ENCODE data around the gene PDE4B.
"Not testable (repeated sequence)": the region's sequence is repeated elsewhere in the genome, so short reads cannot be mapped to it uniquely, and the experiment has no call there.

PDE4B gene

DNA sequence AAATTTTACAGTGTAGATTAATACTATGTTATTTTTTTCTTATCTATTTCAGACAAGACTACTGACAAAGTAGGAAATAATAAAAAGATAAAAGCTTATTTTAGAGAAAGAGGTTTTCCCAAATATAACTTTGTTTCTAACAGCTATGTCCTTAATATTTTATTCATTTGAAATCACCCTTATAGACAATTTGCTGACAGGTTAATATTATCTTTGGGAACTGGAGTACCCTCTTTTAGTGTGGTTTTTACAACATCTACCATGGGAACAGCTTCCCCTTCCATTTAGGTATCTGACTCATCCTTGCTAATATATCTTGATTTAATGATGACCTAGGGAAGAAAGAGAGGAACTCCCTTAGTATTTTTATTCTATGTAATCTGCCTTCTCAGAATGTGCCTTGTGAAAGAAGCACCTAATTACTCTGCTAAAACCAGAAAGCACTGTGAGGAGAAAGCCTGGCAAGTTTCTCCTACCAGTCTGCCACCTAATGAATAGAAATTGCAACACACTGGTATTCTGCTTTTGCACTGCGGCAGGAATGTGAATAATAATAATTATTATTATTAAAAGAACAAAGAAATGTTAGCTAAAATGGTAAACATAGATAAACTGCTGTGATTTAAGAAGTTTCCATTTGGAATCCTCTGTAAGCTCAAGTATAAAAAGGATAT is 192.8 kb downstream of the PDE4B start:
- in situ Hi-C loops (cut with HindIII; ENCODE audit: low sequenced_read_pairs), result loop anchor here (5.0 kb wide), 1 partner anchor 52 kb away; no protein-coding TSS in a partner anchor

DNA sequence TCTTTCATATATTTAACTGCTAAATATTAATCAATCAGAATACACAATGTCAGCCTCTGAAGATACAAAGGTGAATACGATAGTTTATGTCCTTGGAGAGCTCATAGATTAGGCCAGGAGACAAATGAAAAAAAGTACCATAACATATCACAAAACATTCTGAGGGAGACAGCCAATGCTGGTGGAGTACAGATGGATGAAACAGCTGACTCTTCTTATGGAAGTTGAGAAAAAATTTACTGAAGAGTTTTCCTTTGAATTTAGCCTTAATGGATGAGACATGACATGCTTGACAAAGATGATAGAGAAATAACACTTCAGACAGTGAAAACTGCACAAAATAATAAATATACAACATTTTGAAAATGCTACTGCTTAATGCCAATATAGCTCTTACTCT is 193.5 kb downstream of the PDE4B start:
- in situ Hi-C loops (cut with HindIII; ENCODE audit: low sequenced_read_pairs), result loop anchor here (5.0 kb wide), 1 partner anchor 51 kb away; no protein-coding TSS in a partner anchor

DNA sequence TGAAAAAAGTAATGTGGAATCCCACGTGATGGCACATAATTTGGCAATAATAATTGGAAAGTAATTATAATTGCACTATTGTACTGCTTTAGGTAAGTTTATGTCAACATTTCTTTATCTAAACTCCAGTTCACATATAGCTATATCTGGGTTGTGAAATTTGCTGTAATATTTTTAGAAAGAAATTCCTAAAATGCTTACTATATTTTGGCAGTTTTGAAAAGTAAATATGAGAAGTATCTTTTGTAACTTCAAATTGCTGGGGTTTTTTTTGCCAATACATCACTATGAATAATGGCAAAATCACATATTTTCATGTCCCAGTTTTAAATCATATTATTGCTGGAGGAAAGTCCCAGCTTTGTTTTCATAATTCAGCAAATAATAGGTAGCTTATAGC is 197.5 kb downstream of the PDE4B start:
- in situ Hi-C loops (cut with HindIII; ENCODE audit: low sequenced_read_pairs), result no loop called here

DNA sequence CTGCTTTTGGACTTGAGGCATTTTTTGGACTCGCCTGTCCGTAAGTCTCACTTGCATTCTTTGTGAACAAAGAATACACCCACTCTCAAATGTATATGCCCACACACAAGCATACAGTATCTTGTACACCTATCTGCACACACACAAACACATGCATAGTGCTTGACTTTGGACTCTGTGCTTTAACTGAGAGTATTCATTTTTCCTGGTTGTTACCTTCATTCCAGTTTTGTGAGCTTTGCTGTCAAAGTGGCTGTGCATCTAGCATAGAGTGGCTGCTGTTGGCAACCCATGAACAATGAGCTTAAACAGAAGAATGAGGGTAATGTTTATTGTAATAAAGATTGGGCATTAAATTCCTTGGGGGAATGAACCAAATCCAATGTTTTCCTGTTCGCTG is 199.0 kb downstream of the PDE4B start:
- in situ Hi-C loops (cut with HindIII; ENCODE audit: low sequenced_read_pairs), result no loop called here

DNA sequence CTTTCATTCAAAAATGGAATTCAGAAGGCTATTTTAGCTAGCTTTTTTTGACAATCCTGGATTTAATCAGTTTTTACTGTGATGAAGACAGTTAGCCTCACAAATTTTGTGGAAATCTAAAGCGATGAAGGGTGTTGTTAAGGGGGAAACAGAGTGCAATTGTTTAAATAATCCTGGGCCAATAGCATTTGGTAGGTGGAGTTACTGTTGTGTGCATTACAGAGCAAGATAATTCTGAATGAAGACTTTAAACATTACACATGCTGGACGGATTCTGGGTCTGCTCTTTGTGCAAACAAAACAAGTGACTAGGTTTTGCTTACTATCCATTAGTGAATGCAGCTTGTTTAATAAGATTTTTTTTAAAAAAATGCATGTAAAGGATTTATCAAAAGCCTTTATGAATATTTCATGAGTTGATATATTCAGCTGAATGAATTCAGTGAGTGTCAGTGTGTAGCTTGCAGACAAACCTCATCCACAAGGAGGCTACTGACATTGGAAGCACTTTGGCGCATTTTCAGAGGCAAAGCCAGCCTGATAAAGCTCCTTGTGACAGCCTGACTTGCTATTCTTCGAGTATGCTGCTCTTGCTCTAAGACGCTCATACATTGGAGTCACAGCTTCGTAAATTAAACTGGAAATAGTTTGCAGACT is 199.6 kb downstream of the PDE4B start:
- in situ Hi-C loops (cut with HindIII; ENCODE audit: low sequenced_read_pairs), result no loop called here

DNA sequence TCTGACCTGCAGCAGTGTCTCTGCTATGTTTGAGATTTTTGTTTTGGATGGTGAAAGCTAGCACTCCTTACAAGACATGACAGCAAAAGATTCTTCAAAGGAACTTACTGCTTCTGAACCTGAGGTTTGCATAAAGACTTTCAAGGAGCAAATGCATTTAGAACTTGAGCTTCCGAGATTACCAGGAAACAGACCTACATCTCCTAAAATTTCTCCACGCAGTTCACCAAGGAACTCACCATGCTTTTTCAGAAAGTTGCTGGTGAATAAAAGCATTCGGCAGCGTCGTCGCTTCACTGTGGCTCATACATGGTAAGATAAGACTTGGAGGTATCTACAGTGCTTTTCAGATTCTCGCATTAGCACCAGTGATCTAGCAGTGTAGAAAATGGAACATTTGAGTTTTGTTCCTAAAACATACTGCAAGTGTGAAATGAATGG is 200.2 kb downstream of the PDE4B start:
- in situ Hi-C loops (cut with HindIII; ENCODE audit: low sequenced_read_pairs), result no loop called here

DNA sequence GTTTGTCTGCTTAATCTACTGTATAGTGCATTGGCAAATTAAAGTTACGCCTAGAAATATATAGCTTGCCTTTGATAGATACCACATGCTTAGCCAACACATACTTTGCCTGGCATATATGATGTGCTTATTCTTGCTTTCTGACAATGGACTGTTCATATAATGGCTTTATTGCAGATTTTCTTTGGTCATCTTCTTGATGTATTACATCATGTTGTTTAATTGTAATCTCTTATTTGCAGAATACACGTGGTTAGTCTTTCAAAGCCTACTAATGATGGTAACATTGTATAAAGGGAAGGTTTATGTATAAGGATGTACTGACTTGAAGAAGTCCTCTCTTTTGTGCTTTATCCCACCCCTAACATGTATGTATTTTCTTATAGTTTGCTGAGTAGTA is 201.5 kb downstream of the PDE4B start:
- in situ Hi-C loops (cut with HindIII; ENCODE audit: low sequenced_read_pairs), result no loop called here

DNA sequence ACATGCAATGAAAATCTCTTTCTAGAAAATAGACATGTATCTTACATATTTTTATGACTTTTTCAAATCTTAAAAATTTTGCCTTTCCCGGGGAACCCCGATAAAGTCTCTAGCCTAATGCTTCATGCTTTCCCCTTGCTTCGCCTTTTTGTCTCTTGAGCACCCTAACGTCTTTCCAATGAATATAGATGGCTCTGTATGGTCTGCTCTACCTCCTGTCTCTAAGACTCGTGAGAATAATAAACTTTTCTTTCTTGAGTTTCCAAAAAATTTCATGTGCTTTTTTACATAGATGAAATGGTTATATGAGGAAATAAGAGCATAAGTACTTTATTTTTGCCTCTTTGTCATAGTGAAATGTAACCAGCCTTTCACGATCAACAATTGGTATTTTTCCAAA is 202.6 kb downstream of the PDE4B start:
- in situ Hi-C loops (cut with HindIII; ENCODE audit: low sequenced_read_pairs), result no loop called here

DNA sequence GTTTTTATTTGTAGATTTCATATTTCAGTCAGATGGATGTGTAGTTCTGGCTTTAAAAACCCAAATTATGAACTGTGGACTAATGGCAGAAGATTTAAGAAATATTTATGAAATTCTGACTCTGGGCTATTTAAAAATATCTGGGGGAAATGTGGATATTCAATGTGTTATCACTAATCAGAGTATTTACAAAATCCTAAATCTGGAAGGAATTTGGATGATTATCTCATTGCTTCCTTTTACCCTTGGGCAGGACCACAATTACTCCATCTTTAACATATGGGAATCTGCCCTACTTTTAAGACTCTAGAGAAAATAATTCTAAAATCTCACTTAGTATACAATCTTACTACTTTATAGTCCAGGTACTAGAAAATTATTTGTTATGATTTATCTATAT is 203.2 kb downstream of the PDE4B start:
- in situ Hi-C loops (cut with HindIII; ENCODE audit: low sequenced_read_pairs), result no loop called here

DNA sequence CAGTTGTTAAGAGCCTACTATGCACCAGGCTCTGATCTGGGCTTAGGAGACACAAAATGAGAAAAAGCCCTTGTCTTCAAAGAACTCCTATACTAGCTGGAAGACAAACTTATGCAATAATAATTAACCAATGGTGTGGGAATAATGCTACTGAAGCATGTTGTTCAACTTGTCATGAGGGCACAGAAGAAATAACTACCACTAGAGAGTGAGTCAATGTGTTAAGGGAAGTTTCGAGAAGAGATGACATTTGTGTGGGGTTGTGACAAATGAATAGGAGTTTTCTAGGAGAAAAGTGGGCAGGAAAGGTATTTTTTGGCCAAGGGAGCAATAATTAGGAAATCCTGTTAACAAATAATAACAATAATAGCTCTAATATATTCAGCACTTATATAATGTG is 205.0 kb downstream of the PDE4B start:
- in situ Hi-C loops (cut with HindIII; ENCODE audit: low sequenced_read_pairs), result no loop called here

DNA sequence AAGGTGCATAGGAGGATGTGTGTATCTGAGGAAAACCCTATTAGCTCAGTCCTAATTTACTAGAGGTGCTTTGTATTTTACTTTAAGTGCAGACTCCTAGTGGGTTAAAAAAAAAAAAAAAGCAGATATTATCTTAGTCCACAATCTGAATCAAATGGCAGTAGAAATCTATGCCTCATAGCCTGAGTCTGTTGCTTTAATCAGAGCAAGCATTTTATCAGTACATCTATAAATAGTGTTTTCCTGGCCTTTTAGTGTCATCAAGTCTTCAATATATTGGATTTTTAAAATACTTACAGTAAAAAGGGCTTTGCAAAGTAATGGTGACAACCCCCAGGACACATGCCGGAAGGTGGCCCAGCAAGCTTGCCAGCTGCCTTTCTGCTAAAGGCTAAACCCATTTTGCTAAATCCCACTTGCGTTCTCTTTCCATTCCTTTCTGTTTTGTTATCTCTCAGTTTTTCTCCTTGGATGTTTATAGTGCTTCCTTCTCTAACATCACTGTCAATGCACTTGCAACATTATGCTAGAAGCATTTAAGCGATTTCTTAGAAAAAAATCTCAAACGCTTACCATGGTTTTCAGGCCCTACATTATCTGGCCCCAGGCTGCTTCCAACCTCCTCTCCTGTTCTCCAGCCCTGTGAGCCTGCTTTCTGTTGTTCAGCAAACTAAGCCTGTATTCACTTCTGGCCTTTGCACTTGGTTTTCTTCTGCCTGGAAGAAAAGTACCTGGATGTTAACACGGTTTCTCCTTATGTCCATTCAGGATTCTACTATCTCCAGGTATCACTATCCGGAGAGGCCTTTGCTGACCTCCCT is 206.3 kb downstream of the PDE4B start:
- in situ Hi-C loops (cut with HindIII; ENCODE audit: low sequenced_read_pairs), result no loop called here

DNA sequence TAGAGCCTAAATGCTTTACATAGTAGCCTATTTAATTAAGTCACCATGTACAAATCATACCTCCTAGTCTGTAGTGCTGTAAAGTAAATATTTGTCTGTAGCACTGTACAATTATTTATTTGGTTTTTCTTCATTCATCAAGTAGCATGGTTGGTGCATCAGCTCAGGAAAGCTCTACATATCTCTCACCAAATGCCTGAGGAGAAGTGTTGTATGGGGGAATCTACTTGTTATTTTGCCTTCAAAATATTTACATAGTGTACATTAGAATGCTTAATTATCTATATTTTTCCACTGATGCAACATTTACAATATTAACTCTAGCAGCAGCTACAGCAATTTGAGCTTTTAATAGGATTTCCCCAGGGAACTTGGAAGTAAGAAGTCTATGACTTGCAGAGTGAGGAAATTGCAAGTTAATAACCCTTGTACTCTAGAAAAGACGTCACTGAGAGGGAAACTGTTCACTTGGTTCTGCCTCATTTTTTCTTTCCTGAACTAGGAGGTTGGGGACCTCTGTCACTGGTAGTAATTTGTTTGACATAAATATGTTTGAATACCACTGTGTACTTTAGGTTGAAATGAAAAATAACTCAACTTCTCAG is 207.4 kb downstream of the PDE4B start:
- in situ Hi-C loops (cut with HindIII; ENCODE audit: low sequenced_read_pairs), result no loop called here

DNA sequence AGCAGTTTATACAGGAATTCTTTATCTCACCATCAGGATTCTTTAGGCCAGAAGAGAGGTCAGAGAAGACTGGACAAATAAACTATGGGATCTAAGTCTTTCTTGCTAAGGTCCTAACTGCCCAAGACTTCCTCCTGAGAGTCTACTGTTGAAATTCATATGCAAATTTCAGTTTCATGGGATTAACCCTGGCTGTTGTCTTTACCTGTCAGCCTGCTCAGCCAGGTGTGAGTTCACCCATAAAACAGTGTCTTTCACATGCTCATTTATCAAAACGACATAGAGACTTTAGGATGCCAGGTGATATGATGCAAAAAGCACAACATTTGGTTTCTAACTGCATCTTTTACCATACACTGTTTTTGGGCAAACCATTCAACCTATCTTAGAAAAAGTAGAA is 211.0 kb downstream of the PDE4B start:
- in situ Hi-C loops (cut with HindIII; ENCODE audit: low sequenced_read_pairs), result no loop called here

DNA sequence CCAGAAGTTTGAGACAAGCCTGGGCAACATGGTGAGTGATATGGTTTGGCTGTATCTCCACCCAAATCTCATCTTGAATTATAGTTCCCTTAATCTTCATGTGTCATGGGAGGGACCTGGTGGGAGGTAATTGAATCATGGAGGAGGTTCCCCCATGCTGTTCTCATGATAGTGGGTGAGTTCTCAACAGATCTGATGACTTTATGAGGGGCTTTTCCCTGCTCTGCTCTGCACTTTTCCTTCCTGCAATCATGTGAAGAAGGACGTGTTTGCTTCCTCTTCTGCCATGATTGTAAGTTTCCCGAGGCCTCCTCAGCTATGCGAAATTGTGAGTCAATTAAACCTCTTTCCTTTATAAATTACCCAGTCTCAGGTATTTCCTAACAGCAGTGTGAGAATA is 213.8 kb downstream of the PDE4B start:
- in situ Hi-C loops (cut with HindIII; ENCODE audit: low sequenced_read_pairs), result not testable (repeated sequence)

DNA sequence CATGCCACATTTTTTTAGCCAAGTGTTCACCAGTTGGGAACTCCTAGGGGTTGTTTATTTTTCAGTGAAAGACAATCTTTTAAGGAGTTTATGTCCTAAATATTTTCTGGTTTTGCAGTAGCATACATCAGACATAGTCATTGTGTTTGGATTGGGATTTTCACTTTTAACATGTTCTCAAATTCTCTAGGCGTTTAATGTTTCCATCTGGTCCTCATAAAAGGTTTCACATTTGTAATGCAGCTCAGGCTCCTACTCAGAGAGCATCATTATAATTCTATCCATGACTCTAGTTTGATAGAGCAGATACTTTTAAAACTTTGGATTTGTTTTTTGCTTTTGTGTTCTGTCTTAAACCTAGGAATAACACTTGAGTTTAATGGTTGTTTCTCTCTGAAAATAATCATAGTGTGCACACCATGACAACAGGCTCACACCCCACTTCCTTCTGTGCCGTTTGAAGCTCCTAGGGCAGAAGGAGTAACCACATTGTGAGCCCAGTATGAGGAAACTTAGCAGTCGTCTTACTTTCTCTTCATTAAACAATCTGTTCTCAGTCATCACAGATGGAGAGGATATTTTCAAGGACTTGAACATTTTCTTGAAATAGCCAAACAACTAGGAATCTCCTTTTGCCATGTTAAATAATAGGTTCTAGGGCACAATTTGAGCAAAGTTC is 219.6 kb downstream of the PDE4B start:
- in situ Hi-C loops (cut with HindIII; ENCODE audit: low sequenced_read_pairs), result no loop called here

DNA sequence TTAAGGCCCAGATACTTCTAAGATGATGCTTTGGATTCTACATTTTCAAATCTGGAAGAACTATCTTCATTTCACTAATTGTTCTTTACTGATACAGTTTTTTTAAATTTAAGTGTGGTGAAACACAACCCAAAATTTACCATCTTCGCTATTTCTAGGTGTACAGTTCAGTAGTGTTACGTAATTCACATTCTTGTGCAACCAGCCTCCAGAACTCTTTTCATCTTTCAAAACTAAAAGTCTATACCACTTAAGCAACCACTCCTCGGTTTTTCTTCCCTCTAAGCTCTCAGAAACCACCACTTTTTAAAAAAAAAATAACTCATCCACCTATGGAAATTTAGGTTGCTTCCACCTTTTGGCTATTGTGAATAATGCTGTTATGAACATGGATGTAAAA is 220.7 kb downstream of the PDE4B start:
- in situ Hi-C loops (cut with HindIII; ENCODE audit: low sequenced_read_pairs), result no loop called here

DNA sequence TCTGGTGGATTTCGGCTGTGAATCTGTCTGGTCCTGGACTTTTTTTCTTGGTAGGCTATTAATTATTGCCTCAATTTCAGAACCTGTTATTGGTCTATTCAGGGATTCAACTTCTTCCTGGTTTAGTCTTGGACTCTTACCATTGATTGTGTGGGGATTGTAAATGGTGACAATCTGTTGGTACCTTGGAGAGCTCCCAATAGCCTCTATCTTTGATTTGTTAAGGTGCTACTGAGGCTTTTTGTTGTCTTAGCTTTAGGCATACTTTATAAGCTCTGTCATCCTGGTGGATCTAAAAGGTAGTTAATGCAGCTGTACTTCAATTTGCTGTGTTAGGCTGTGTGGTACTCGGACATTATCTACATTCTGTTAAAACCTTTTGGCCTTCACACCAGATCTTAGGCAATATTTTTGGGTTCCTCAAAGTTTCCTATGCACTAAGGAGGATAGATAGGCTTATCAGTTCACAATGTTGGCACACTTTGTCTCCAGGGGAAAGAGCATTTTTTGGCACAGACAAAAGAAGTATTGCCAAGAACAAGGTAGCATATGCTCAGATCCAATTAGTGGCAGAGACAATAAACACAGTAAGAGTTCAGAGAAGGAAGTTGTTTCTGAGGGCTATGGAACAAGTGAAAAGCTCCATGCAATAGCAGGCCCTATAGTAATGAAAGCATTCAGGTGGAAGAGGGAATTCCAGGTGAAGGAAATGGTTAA is 230.4 kb downstream of the PDE4B start:
- in situ Hi-C loops (cut with HindIII; ENCODE audit: low sequenced_read_pairs), result no loop called here

DNA sequence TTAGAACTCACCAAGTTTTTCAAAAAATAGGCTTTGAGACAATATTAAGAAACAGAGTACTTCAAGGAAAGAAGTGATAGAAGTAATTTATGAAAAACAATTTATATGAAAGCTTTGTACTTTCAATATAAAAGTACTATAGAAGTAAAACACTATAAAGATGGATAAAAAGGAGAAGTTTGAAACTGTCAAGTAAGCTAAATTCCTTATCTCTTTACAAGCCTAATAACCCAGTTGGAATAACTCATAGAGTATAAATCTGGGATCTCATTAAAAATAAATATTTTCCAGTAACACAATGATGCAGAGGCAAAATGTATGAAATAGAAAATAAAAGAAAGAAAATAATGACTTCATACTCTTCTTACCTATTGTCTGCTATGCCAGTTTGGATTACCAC is 232.5 kb downstream of the PDE4B start:
- in situ Hi-C loops (cut with HindIII; ENCODE audit: low sequenced_read_pairs), result no loop called here

DNA sequence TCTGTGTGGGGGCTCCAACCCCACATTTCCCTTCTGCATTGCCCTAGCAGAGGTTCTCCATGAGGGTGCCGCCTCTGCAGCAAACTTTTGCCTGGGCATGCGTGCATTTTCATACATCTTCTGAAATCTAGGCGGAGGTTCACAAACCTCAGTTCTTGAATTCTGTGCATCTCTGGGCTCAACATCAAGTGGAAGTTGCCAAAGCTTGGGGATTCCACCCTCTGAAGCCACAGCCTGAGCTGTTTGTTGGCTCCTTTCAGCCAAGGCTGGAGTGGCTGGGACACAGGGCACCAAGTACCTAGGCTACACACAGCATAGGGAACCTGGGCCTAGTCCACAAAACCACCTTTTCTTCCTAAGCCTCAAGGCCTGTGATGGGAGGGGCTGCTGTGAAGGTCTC is 235.3 kb downstream of the PDE4B start:
- in situ Hi-C loops (cut with HindIII; ENCODE audit: low sequenced_read_pairs), result no loop called here

DNA sequence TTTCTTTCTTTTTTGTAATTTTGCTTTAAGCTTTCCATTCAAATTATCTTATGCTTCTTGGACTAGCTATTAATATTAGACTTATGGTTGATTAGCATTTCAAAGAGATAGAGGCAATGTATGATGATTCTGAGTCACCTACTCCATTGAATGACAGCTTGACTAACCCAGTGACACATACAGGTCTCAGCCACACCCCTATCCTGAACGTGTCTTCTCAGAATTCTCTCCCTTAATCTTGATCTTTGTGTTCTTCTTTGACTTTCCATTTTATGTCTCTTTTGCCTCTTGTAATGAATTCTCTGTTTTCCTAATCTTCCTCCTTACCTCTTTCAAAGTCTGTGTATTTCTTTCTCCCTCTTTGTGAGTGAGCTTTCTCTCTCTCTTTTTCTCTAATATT is 241.1 kb downstream of the PDE4B start:
- in situ Hi-C loops (cut with HindIII; ENCODE audit: low sequenced_read_pairs), result no loop called here
